Kidney epithelial cell (primary cell): ENCODE measurements around the gene PLEKHG4. TPM values are rescaled to one million over a fixed set of nuclear protein-coding genes. Genes with fewer than 3 reads are reported as not detected.

Experiments
- DNase-seq: peaks from one replicate; pipeline ENCODE4 v3.0.0-alpha.2; 2010; ENCODE audit warnings: low read depth
- H3K27me3 ChIP-seq: 2 replicates; pipeline ENCODE4 v1.6.0; 2011; ENCODE audit warnings: low read length; ENCODE audit not compliant: control insufficient read depth, insufficient read depth
- H3K36me3 ChIP-seq: 2 replicates; pipeline ENCODE4 v1.5.1; 2011; ENCODE audit warnings: low read length; ENCODE audit not compliant: control insufficient read depth, insufficient read depth
- H3K4me3 ChIP-seq: 2 replicates; pipeline ENCODE4 v1.5.1; 2011; ENCODE audit warnings: low read depth, mild to moderate bottlenecking, control low read depth, low read length
- CTCF ChIP-seq: IDR thresholded peaks from 2 replicates; pipeline ENCODE4 v1.5.1; 2011; ENCODE audit warnings: mild to moderate bottlenecking, moderate library complexity, low read length, control low read depth, inconsistent platforms; ENCODE audit not compliant: insufficient read depth, poor library complexity, severe bottlenecking
- total RNA-seq: library from RNA; depleted of rRNA; stranded (reverse); fragments of >200 nt; gene quantifications from 2 replicates; pipeline ENCODE4 v1.2.3, GENCODE V29; 2015

The PLEKHG4 gene
- total RNA-seq, 1 donor from 2014 or later = 9.7 TPM

- Histone ChIP-seq H3K36me3 (no peaks in the 10 kb centered on the region), H3K4me3 (no peak overlapping the region), H3K27me3 (peaks cover 8% of the 10 kb centered on the region)
- no peak for DNase-seq
- no peak for TF ChIP-seq CTCF
Observed at GRCh38 chr16:67244387-67245185, 34.7 kb upstream of the PLEKHG4 start.

GRCh38 chr16:67245186-67245585, 34.1 kb upstream of the PLEKHG4 start:
- DNase-seq = no peak
- no peak overlapping the region for H3K4me3 ChIP-seq
- H3K36me3 ChIP-seq = no peaks in the 10 kb centered on the region
- TF ChIP-seq CTCF = no peak
- peaks cover 13% of the 10 kb centered on the region for H3K27me3 ChIP-seq

- no peak for DNase-seq
- peak overlapping the region; percentile 81 for H3K4me3 ChIP-seq
- no peak for TF ChIP-seq CTCF
- peaks cover 14% of the 10 kb centered on the region for H3K27me3 ChIP-seq
- no peaks in the 10 kb centered on the region for H3K36me3 ChIP-seq
Observed at GRCh38 chr16:67245674-67246080, 33.7 kb upstream of the PLEKHG4 start.

GRCh38 chr16:67246081-67246755, 33.1 kb upstream of the PLEKHG4 start:
- peak; percentile 54 for TF ChIP-seq CTCF
- Histone ChIP-seq H3K36me3 (no peaks in the 10 kb centered on the region), H3K27me3 (peaks cover 14% of the 10 kb centered on the region), H3K4me3 (peak overlapping the region; percentile 81)
- no peak for DNase-seq

- Histone ChIP-seq H3K4me3 (peak overlapping the region; percentile 81), H3K36me3 (no peaks in the 10 kb centered on the region), H3K27me3 (peaks cover 14% of the 10 kb centered on the region)
- peak; percentile 8 for TF ChIP-seq CTCF
- DNase-seq = no peak
Observed at GRCh38 chr16:67246756-67247191, 32.6 kb upstream of the PLEKHG4 start.
